ENCODE data around the gene RAB30. TPM values are rescaled to one million over a fixed set of nuclear protein-coding genes. Genes with fewer than 3 reads are reported as not detected.

Gene RAB30
- total RNA-seq, 2 donors from 2014 or later = 8.4 to 15.8 TPM

- no peak overlapping the region for H3K4me3 ChIP-seq (ENCODE audit: low read length)
- DNase-seq = no peak
- H3K9me3 Mint-ChIP-seq = no peaks in the 10 kb centered on the region
- H3K27ac ChIP-seq (ENCODE audit: low read depth, low read length) = no peak overlapping the region
- H3K27ac Mint-ChIP-seq = no peak overlapping the region
- H3K27me3 ChIP-seq (ENCODE audit: control insufficient read depth, insufficient read depth, low read length, poor library complexity, severe bottlenecking) = no peaks in the 10 kb centered on the region
- H3K9me3 ChIP-seq (ENCODE audit: control insufficient read depth, low read length) = no peaks in the 10 kb centered on the region
- H3K9ac ChIP-seq (ENCODE audit: extremely low read depth, low read length, poor library complexity, severe bottlenecking) = no peak overlapping the region
- H3K4me1 ChIP-seq (ENCODE audit: control insufficient read depth, insufficient read depth, low read length) = peaks cover 4% of the 10 kb centered on the region
- H3K4me3 Mint-ChIP-seq = no peak overlapping the region
- H3K27me3 Mint-ChIP-seq (ENCODE audit: insufficient read depth) = no peaks in the 10 kb centered on the region
- H3K36me3 Mint-ChIP-seq (ENCODE audit: low read depth) = peaks cover 19% of the 10 kb centered on the region
- no peak for TF ChIP-seq CTCF (conservative IDR thresholded peaks at IDR 0.05)
- peaks cover 9% of the 10 kb centered on the region for H3K4me1 Mint-ChIP-seq
- peaks cover 9% of the 10 kb centered on the region for H3K36me3 ChIP-seq (ENCODE audit: control insufficient read depth, insufficient read depth, low read length)
- 67 to 91% methylated on average over 1 to 3 of the region's 3 CpGs for WGBS, 2 experiments (ENCODE audit: insufficient coverage in 1 of 2, insufficient read length in 1 of 2)
These were observed 135.4 kb downstream of the RAB30 start for GRCh38 chr11:82936261-82936660.

- Histone ChIP-seq H3K27ac (ENCODE audit: low read depth, low read length) (no peak overlapping the region), H3K9me3 (ENCODE audit: control insufficient read depth, low read length) (no peaks in the 10 kb centered on the region), H3K36me3 (ENCODE audit: control insufficient read depth, insufficient read depth, low read length) (peaks cover 21% of the 10 kb centered on the region), H3K4me3 (ENCODE audit: low read length) (no peak overlapping the region), H3K9ac (ENCODE audit: extremely low read depth, low read length, poor library complexity, severe bottlenecking) (no peak overlapping the region), H3K27me3 (ENCODE audit: control insufficient read depth, insufficient read depth, low read length, poor library complexity, severe bottlenecking) (no peaks in the 10 kb centered on the region), H3K4me1 (ENCODE audit: control insufficient read depth, insufficient read depth, low read length) (no peaks in the 10 kb centered on the region)
- TF ChIP-seq CTCF (conservative IDR thresholded peaks at IDR 0.05) = no peak
- whole genome bisulfite sequencing, 2 experiments (ENCODE audit: insufficient coverage in 1 of 2, insufficient read length in 1 of 2) = no CpG with 5 or more reads among the region's 1 CpG
- H3K4me1 Mint-ChIP-seq = peaks cover 2% of the 10 kb centered on the region
- no peaks in the 10 kb centered on the region for H3K9me3 Mint-ChIP-seq
- H3K27ac Mint-ChIP-seq = no peak overlapping the region
- no peak for DNase-seq
- peaks cover 19% of the 10 kb centered on the region for H3K36me3 Mint-ChIP-seq (ENCODE audit: low read depth)
- no peak overlapping the region for H3K4me3 Mint-ChIP-seq
- H3K27me3 Mint-ChIP-seq (ENCODE audit: insufficient read depth) = no peaks in the 10 kb centered on the region
These were observed 139.1 kb downstream of the RAB30 start for GRCh38 chr11:82932564-82932963.

GRCh38 chr11:82930734-82931133, 141.0 kb downstream of the RAB30 start:
- WGBS, 2 experiments (ENCODE audit: insufficient coverage in 1 of 2, insufficient read length in 1 of 2) = 88 to 92% methylated on average over 2 of the region's 2 CpGs
- no peak overlapping the region for H3K9ac ChIP-seq (ENCODE audit: extremely low read depth, low read length, poor library complexity, severe bottlenecking)
- H3K36me3 Mint-ChIP-seq (ENCODE audit: low read depth) = peaks cover 24% of the 10 kb centered on the region
- no peak overlapping the region for H3K27ac Mint-ChIP-seq
- H3K4me3 Mint-ChIP-seq = no peak overlapping the region
- no peaks in the 10 kb centered on the region for H3K27me3 Mint-ChIP-seq (ENCODE audit: insufficient read depth)
- no peaks in the 10 kb centered on the region for H3K27me3 ChIP-seq (ENCODE audit: control insufficient read depth, insufficient read depth, low read length, poor library complexity, severe bottlenecking)
- H3K36me3 ChIP-seq (ENCODE audit: control insufficient read depth, insufficient read depth, low read length) = peaks cover 21% of the 10 kb centered on the region
- no peaks in the 10 kb centered on the region for H3K4me1 Mint-ChIP-seq
- no peak overlapping the region for H3K4me3 ChIP-seq (ENCODE audit: low read length)
- DNase-seq = no peak
- H3K9me3 ChIP-seq (ENCODE audit: control insufficient read depth, low read length) = no peaks in the 10 kb centered on the region
- H3K4me1 ChIP-seq (ENCODE audit: control insufficient read depth, insufficient read depth, low read length) = no peaks in the 10 kb centered on the region
- no peak overlapping the region for H3K27ac ChIP-seq (ENCODE audit: low read depth, low read length)
- no peaks in the 10 kb centered on the region for H3K9me3 Mint-ChIP-seq
- no peak for TF ChIP-seq CTCF (conservative IDR thresholded peaks at IDR 0.05)
